Testis (tissue), 3 donors: ENCODE measurements around the gene FAM83B. TPM values are rescaled to one million over a fixed set of nuclear protein-coding genes. Genes with fewer than 3 reads are reported as not detected.

Source experiments
- DNase-seq: peaks from one replicate; pipeline ENCODE4 v3.0.0-alpha.2; 2019
- H3K27ac ChIP-seq, 2 donors: fragments of 200-600 bp; sonication (generic); one replicate each; pipeline ENCODE4 v1.5.1; 2019
- H3K27me3 ChIP-seq: fragments of 200-600 bp; sonication (generic); one replicate; pipeline ENCODE4 v1.5.1; 2019
- H3K36me3 ChIP-seq: fragments of 200-600 bp; sonication (generic); one replicate; pipeline ENCODE4 v1.5.1; 2017; ENCODE audit warnings: low read depth; ENCODE audit errors: missing control alignments
- H3K4me1 ChIP-seq: fragments of 200-600 bp; sonication (generic); one replicate; pipeline ENCODE4 v1.5.1; 2019
- H3K4me3 ChIP-seq, 2 donors: fragments of 200-600 bp; sonication (generic); one replicate each; pipeline ENCODE4 v1.5.1; 2017 to 2019
- H3K9me3 ChIP-seq: fragments of 200-600 bp; sonication (generic); one replicate; pipeline ENCODE4 v1.5.1; 2017
- POLR2A ChIP-seq: fragments of 450-650 bp; IDR thresholded peaks from one replicate; pipeline ENCODE4 v1.6.1; 2017; ENCODE audit warnings: antibody characterized with exemption, mild to moderate bottlenecking, moderate library complexity
- WGBS, 2 donors: methylation state at CpG; one replicate each; pipeline ENCODE4 v1.1.5; 2018; 5-methylcytosine and 5-hydroxymethylcytosine counted together
- intact Hi-C: fragments of 100-400 bp; cut with DNase I; formaldehyde crosslinking; loops from one replicate; pipeline ENCODE4 v1.15.1; 2023; ENCODE audit warnings: low total_unique reads
- polyA plus RNA-seq: library from polyadenylated mRNA; stranded (reverse); fragments of 350-450 nt; fragmentation: Illumina TruSeq; extraction: RNeasy Lipid Tissue Mini Kit (QIAGEN cat#74804); gene quantifications from one replicate; pipeline ENCODE4 v1.2.3, GENCODE V29; 2014; ENCODE audit warnings: low read depth, low replicate concordance; ENCODE audit not compliant: insufficient read depth
- total RNA-seq, 2 donors: library from RNA; depleted of rRNA; stranded (reverse); fragments of >200 nt; gene quantifications; one replicate each; pipeline ENCODE4 v1.2.3, GENCODE V29; 2016
- TF ChIP-seq, protein P1 (sequence below), 3 experiments: fragments of 450-650 bp in 2 of 3; fragments of 200-600 bp in 1 of 3; sonication (generic) in 1 of 3; IDR thresholded peaks; one replicate each; pipeline ENCODE4 v1.5.1; 2016 to 2019; ENCODE audit warnings: antibody characterized with exemption in 3 of 3, mild to moderate bottlenecking in 2 of 3, moderate library complexity in 1 of 3

The FAM83B gene
- total and polyA plus RNA-seq, 3 donors from 2014 or later: 1.0 to 1.6 (median 1.3) TPM

DNA sequence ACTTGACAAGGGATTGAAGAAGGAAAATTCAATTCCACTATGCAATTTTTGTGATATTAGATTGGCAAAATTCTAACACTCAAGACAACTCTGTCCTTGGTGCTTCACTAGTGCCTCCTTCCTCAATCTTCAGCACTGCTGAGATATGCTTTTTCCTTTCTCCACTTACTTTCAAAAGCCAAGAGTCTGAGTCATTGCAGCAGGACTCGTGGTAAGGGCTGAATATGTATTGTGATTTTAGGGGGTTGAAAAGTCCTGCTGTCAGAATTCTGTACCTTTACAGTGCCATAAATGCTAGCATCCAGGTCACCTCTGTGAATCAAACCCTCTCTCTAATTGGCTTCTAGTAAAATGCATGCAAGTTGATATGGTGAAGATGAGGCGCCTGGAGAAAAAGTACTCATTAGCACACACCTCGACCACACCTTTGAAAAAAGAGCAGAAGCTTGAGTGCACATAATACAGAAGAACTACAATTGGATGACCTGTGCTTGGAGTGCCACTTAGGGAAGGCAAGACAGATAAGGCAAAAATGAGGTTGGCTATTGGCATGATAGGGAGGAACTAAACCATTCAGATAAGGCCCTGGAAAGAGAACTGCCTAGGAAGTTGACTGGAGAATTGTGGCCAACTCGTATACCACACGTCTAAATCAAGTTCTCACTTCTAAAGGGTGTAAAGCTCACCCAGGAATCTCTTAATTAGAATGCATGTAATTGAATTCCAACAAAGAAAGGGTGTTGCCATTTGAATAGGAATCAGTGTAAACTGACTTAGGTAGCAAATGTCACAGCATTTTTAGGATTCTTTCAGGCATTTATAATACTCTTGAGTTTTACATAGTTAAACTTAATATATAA lies 43.6 kb upstream of the FAM83B start:
- no peak for DNase-seq
- Histone ChIP-seq H3K4me1 (no peaks in the 10 kb centered on the region), H3K27me3 (no peaks in the 10 kb centered on the region), H3K9me3 (no peaks in the 10 kb centered on the region), H3K4me3 (no peak overlapping the region), H3K36me3 (no peaks in the 10 kb centered on the region), H3K27ac (no peak overlapping the region)
- TF ChIP-seq POLR2A: no peak
- TF ChIP-seq, protein P1, sequence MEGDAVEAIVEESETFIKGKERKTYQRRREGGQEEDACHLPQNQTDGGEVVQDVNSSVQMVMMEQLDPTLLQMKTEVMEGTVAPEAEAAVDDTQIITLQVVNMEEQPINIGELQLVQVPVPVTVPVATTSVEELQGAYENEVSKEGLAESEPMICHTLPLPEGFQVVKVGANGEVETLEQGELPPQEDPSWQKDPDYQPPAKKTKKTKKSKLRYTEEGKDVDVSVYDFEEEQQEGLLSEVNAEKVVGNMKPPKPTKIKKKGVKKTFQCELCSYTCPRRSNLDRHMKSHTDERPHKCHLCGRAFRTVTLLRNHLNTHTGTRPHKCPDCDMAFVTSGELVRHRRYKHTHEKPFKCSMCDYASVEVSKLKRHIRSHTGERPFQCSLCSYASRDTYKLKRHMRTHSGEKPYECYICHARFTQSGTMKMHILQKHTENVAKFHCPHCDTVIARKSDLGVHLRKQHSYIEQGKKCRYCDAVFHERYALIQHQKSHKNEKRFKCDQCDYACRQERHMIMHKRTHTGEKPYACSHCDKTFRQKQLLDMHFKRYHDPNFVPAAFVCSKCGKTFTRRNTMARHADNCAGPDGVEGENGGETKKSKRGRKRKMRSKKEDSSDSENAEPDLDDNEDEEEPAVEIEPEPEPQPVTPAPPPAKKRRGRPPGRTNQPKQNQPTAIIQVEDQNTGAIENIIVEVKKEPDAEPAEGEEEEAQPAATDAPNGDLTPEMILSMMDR (IDR thresholded peaks at IDR 0.05): no peak
- WGBS, 2 donors: 73 to 78% methylated on average over 5 of the region's 5 CpGs
- intact Hi-C loops: no loop called here

DNA sequence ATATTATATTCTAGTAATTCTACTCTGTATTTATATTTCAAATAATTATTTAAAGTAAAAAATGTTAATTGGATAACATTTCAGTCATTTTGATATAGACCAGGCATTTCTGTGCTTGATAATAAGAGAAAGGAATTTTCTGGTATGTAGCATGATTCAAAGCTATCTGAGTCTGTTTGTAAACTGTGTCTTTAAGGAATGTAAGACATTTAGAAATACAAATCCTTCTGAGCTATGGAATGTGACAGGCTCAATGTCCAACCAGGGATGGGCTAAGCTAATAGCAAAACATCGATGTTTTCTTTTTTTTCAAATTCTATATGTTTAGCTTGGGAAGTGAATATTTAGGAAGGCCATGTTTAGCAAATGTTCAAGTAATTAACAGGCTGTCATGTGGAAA lies 41.5 kb upstream of the FAM83B start:
- DNase-seq: no peak
- H3K27ac ChIP-seq: no peak overlapping the region
- intact Hi-C loops: no loop called here

DNA sequence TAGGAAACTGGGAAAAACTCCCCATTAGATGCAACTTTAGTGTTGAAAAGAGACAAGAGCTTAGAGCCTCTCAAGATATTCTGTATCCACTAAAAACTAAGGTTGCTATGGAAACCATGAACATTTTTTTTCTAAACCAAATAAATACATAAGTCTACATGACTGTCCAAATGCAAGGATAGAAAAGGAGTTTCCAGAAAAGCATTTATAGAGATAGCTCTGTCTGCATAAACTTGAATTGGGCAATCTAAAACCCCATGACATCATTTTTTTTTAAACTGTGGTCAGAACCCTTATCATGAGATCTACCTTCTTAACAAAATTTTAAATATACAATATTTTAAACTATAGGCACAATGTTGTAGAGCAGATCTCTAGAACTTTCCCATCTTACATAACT lies 36.4 kb upstream of the FAM83B start:
- Histone ChIP-seq H3K36me3 (no peaks in the 10 kb centered on the region), H3K9me3 (no peaks in the 10 kb centered on the region), H3K4me1 (no peaks in the 10 kb centered on the region), H3K27ac (no peak overlapping the region), H3K4me3 (no peak overlapping the region), H3K27me3 (no peaks in the 10 kb centered on the region)
- no peak for DNase-seq
- TF ChIP-seq POLR2A: no peak
- TF ChIP-seq, protein P1 (IDR thresholded peaks at IDR 0.05): no peak
- intact Hi-C loops: no loop called here

More for the DNA sequence above, 41.5 kb upstream of the FAM83B start:
- Histone ChIP-seq H3K4me3 (no peak overlapping the region), H3K4me1 (no peaks in the 10 kb centered on the region), H3K36me3 (no peaks in the 10 kb centered on the region), H3K9me3 (no peaks in the 10 kb centered on the region), H3K27me3 (no peaks in the 10 kb centered on the region)
- 32 to 38% methylated on average over 1 of the region's 1 CpG for WGBS, 2 donors
- no peak for TF ChIP-seq POLR2A
- TF ChIP-seq, protein P1 (IDR thresholded peaks at IDR 0.05): no peak

DNA sequence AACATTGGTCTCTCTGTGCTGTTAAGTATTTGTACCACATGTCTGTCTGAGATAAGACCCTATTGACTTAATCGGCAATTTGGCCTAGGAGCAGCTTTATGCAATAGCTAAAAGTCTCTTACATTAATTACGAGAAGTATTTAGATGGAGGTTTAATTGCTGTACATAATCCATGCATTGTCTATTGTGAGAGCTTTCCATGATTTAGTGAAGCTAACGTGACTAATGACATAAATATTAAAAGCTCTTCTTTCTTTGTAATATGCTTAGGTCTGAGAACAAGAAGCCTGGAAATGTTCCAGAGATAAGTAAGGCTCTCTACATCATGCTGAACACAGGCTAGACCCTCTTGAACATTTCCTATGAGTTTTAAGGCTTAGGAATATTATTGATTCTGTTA lies 32.7 kb upstream of the FAM83B start:
- 54 to 58% methylated on average over 3 of the region's 3 CpGs for WGBS, 2 donors
- H3K27me3 ChIP-seq: no peaks in the 10 kb centered on the region
- H3K27ac ChIP-seq: no peak overlapping the region
- no peak for DNase-seq
- no peak overlapping the region for H3K4me3 ChIP-seq
- intact Hi-C loops: no loop called here
- H3K9me3 ChIP-seq: no peaks in the 10 kb centered on the region
- H3K36me3 ChIP-seq: no peaks in the 10 kb centered on the region
- TF ChIP-seq POLR2A: no peak
- TF ChIP-seq, protein P1 (IDR thresholded peaks at IDR 0.05): no peak
- no peaks in the 10 kb centered on the region for H3K4me1 ChIP-seq

DNA sequence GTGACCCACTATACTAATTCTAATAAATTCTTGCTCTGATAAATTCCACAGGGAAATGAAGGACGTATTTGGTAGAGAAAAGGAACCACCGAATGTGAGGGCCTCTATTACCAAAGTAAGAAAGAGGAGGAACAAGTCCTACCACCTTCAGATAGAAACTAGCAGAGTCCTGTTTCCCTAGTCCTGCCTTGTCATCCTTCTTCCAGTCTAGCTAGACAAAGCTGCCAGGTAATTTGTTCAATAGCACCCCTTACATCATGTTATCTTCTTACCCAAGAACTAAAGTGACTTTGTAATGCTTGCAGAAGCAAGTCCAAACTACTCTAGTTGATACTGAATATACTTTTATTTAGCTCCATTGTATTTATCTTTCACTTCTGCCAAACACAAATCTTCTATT lies 29.3 kb upstream of the FAM83B start:
- Histone ChIP-seq H3K9me3 (no peaks in the 10 kb centered on the region), H3K27ac (no peak overlapping the region), H3K4me3 (no peak overlapping the region), H3K4me1 (no peaks in the 10 kb centered on the region), H3K27me3 (no peaks in the 10 kb centered on the region), H3K36me3 (no peaks in the 10 kb centered on the region)
- no peak for DNase-seq
- 93 to 100% methylated on average over 2 of the region's 2 CpGs for WGBS, 2 donors
- TF ChIP-seq POLR2A: no peak
- TF ChIP-seq, protein P1 (IDR thresholded peaks at IDR 0.05): no peak
- intact Hi-C loops: no loop called here
